Keratinocyte (primary cell): ENCODE data around the gene ALG11. TPM values are rescaled to one million over a fixed set of nuclear protein-coding genes. Genes with fewer than 3 reads are reported as not detected.

Experiments
- DNase-seq: peaks from one replicate; pipeline ENCODE4 v3.0.0-alpha.2; 2011; ENCODE audit warnings: low read depth, missing footprints, low spot score
- FAIRE-seq: peaks from 2 replicates; lab custom pipeline; 2011; peaks lifted over from hg19 to GRCh38; lab: Jason Lieb, UNC
- H2AFZ ChIP-seq: 2 replicates; pipeline ENCODE4 v1.6.0; 2012; ENCODE audit warnings: low read length, control low read depth, inconsistent platforms; ENCODE audit not compliant: control insufficient read depth
- H3K27ac ChIP-seq: 2 replicates; pipeline ENCODE4 v1.5.1; 2011; ENCODE audit warnings: low read length; ENCODE audit not compliant: control insufficient read depth, insufficient read depth
- H3K27me3 ChIP-seq: 3 replicates; pipeline ENCODE4 v1.6.0; 2011; ENCODE audit warnings: low read length; ENCODE audit not compliant: control insufficient read depth, insufficient read depth; ENCODE audit errors: extremely low read depth
- H3K36me3 ChIP-seq, 2 experiments: 2 replicates in 1 of 2; 3 replicates in 1 of 2; pipeline ENCODE4 v1.5.1; 2011; ENCODE audit warnings: low read length in 2 of 2, mild to moderate bottlenecking in 1 of 2; ENCODE audit not compliant: control insufficient read depth in 2 of 2, insufficient read depth in 2 of 2; ENCODE audit errors: extremely low read depth in 1 of 2
- H3K4me1 ChIP-seq: 3 replicates; pipeline ENCODE4 v1.5.1; 2011; ENCODE audit warnings: low read length; ENCODE audit not compliant: control insufficient read depth, insufficient read depth; ENCODE audit errors: extremely low read depth
- H3K4me2 ChIP-seq: 3 replicates; pipeline ENCODE4 v1.6.0; 2011; ENCODE audit warnings: low read depth, low read length; ENCODE audit not compliant: control insufficient read depth, insufficient read depth; ENCODE audit errors: extremely low read depth
- H3K4me3 ChIP-seq, 3 experiments: fragments of 200-600 bp in 1 of 3; sonication (generic) in 1 of 3; 2 replicates in 2 of 3; 3 replicates in 1 of 3; pipeline ENCODE4 v1.5.1; 2011 to 2016; ENCODE audit warnings: low read length in 3 of 3, mild to moderate bottlenecking in 3 of 3, control low read depth in 2 of 3, inconsistent platforms in 1 of 3, low read depth in 1 of 3, mixed read lengths in 1 of 3, mixed run types in 1 of 3, moderate library complexity in 1 of 3; ENCODE audit not compliant: control insufficient read depth in 2 of 3, insufficient read depth in 2 of 3; ENCODE audit errors: extremely low read depth in 1 of 3
- H3K79me2 ChIP-seq: 2 replicates; pipeline ENCODE4 v1.6.0; 2012; ENCODE audit warnings: low read length; ENCODE audit not compliant: control insufficient read depth, insufficient read depth
- H3K9ac ChIP-seq: 3 replicates; pipeline ENCODE4 v1.6.0; 2011; ENCODE audit warnings: low read length; ENCODE audit not compliant: control insufficient read depth, insufficient read depth; ENCODE audit errors: extremely low read depth
- H3K9me1 ChIP-seq: 3 replicates; pipeline ENCODE4 v1.6.0; 2011; ENCODE audit warnings: low read length; ENCODE audit not compliant: control insufficient read depth, insufficient read depth; ENCODE audit errors: extremely low read depth
- H3K9me3 ChIP-seq: 2 replicates; pipeline ENCODE4 v1.5.1; 2012; ENCODE audit warnings: low read depth, low read length; ENCODE audit not compliant: control insufficient read depth
- H4K20me1 ChIP-seq: 3 replicates; pipeline ENCODE4 v1.6.0; 2011; ENCODE audit warnings: low read length; ENCODE audit not compliant: control insufficient read depth, insufficient read depth; ENCODE audit errors: extremely low read depth
- EZH2 ChIP-seq: IDR thresholded peaks from one replicate; pipeline ENCODE4 v1.6.1; 2012; ENCODE audit warnings: inconsistent platforms, mild to moderate bottlenecking, low read length, moderate library complexity
- dilution Hi-C: fragments of 300-500 bp; cut with MboI; formaldehyde crosslinking; loops from one replicate; pipeline ENCODE4 v1.7.0; 2020; ENCODE audit warnings: low sequenced_read_pairs; ENCODE audit not compliant: extremely low pct_ligation_motif_present
- polyA plus RNA-seq, 5 experiments: library from polyadenylated mRNA; depleted of rRNA in 3 of 5; stranded (reverse) in 3 of 5; stranded (forward) in 1 of 5; unstranded in 1 of 5; fragments of >200 nt; gene quantifications; 1 replicate in 1 of 5; 2 replicates in 3 of 5; 3 replicates in 1 of 5; pipeline versions ENCODE4 v1.2.1 to v1.2.3, GENCODE V29; 2011 to 2012; ENCODE audit warnings: missing spikeins in 2 of 5, low read depth in 1 of 5, low replicate concordance in 1 of 5
- TF ChIP-seq, protein P1 (sequence below), 3 experiments: IDR thresholded peaks in 1 of 3; conservative IDR thresholded peaks in 1 of 3; optimal IDR thresholded peaks in 1 of 3; 2 replicates in 2 of 3; 3 replicates in 1 of 3; pipeline versions ENCODE3 to v1.5.1; 2011; ENCODE audit warnings: low read length in 3 of 3, mild to moderate bottlenecking in 3 of 3, moderate library complexity in 2 of 3, control low read depth in 1 of 3, inconsistent platforms in 1 of 3; ENCODE audit not compliant: insufficient read depth in 2 of 3; ENCODE audit errors: extremely low read depth in 1 of 3

Gene ALG11
- polyA plus RNA-seq, 1 donor (not counting 4 experiments of a cell fraction or from before 2014, with no cell fraction given) = 17.4 TPM

DNA sequence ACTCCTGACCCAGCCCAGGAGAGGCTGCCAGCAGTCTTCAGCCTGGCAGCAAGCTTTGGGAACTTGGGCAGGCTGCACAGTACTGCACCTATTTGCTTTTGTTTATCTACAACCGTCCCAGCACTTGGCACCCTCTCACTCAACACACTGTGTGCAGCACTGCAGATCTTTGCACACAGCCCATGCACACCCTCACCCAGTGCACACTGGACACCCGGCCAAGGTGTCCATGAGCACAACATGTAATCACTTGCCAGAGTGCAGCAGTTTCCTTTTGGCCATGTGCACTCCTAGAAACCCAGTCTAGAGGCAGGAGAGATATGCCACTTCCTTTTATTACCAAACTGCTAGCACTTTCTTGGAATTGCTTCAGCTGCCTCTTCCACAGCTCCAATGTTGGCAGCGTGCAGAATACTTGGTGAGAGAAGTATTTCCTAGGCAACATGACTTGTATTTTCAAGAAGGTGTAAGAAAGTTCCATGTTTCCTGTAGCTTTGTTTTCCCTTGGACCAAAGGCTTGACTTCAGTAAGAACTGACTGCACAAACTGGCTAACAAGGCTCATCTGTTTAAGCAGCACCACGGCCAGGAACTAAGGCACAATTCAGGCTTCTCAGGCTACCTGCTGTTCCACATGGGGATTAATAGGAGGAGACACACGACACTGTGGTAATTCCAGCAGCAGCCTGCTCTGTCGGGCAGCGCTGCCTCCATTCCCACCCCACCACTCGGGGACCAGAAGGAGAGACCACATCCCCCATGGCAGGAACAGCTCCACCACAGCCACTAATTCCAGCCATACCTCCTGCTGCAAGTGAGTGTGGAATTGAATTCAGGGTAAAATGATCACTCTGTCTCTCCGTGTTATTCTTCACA, 16.3 kb upstream of the ALG11 start:
- Histone ChIP-seq H3K79me2 (no peaks in the 10 kb centered on the region), H3K9ac (no peak overlapping the region), H3K27ac (no peak overlapping the region), H3K9me1 (no peaks in the 10 kb centered on the region), H3K27me3 (peaks cover 12% of the 10 kb centered on the region), H4K20me1 (no peaks in the 10 kb centered on the region), H2AFZ (no peak overlapping the region), H3K4me1 (peaks cover 12% of the 10 kb centered on the region), H3K9me3 (no peaks in the 10 kb centered on the region), H3K36me3 (no peaks in the 10 kb centered on the region), H3K4me3 (no peak overlapping the region), H3K4me2 (no peak overlapping the region)
- no peak for DNase-seq
- no peak for TF ChIP-seq EZH2
- TF ChIP-seq, protein P1, sequence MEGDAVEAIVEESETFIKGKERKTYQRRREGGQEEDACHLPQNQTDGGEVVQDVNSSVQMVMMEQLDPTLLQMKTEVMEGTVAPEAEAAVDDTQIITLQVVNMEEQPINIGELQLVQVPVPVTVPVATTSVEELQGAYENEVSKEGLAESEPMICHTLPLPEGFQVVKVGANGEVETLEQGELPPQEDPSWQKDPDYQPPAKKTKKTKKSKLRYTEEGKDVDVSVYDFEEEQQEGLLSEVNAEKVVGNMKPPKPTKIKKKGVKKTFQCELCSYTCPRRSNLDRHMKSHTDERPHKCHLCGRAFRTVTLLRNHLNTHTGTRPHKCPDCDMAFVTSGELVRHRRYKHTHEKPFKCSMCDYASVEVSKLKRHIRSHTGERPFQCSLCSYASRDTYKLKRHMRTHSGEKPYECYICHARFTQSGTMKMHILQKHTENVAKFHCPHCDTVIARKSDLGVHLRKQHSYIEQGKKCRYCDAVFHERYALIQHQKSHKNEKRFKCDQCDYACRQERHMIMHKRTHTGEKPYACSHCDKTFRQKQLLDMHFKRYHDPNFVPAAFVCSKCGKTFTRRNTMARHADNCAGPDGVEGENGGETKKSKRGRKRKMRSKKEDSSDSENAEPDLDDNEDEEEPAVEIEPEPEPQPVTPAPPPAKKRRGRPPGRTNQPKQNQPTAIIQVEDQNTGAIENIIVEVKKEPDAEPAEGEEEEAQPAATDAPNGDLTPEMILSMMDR (optimal IDR thresholded peaks at IDR 0.05 in 1 of 3, IDR thresholded peaks at IDR 0.05 in 1 of 3, conservative IDR thresholded peaks at IDR 0.05 in 1 of 3; ENCODE audit: extremely low read depth in 1 of 3, insufficient read depth in 2 of 3, low read length in 3 of 3) = peak; percentile 8 to 23 (median 13)
- dilution Hi-C loops = no loop called here
- FAIRE-seq = peak; percentile 59

DNA sequence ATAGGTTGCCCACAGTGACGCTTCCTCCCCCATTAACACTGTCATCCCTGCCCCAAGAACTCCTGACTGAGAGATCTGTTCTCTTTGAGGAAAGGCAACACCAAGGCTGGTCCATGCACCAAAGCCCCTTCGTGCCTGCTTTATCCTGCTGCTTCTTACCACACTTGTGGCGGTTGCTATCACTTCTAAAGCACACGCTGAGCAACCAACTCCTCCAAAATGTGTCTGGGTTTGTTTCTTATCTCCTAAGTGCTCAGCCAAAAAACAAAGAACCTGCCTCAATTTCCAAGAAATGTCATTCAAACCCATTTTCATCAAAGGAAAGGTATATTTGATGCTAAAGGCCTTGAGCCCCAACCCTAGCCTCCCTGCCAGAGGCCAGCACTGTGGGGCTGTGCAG, 15.6 kb upstream of the ALG11 start:
- Histone ChIP-seq H3K9me1 (no peaks in the 10 kb centered on the region), H3K4me2 (no peak overlapping the region), H3K4me1 (peaks cover 12% of the 10 kb centered on the region), H4K20me1 (no peaks in the 10 kb centered on the region), H3K9me3 (no peaks in the 10 kb centered on the region), H3K4me3 (no peak overlapping the region), H3K27ac (no peak overlapping the region), H3K9ac (no peak overlapping the region), H3K36me3 (no peaks in the 10 kb centered on the region), H3K27me3 (peaks cover 12% of the 10 kb centered on the region), H2AFZ (no peak overlapping the region), H3K79me2 (no peaks in the 10 kb centered on the region)
- dilution Hi-C loops = no loop called here
- TF ChIP-seq, protein P1 (optimal IDR thresholded peaks at IDR 0.05 in 1 of 3, IDR thresholded peaks at IDR 0.05 in 1 of 3, conservative IDR thresholded peaks at IDR 0.05 in 1 of 3; ENCODE audit: extremely low read depth in 1 of 3, insufficient read depth in 2 of 3, low read length in 3 of 3) = no peak
- no peak for TF ChIP-seq EZH2
- no peak for DNase-seq
- FAIRE-seq = no peak
